ENCODE measurements around the gene SORCS2. TPM values are rescaled to one million over a fixed set of nuclear protein-coding genes. Genes with fewer than 3 reads are reported as not detected.
A peak's percentile ranks its signal among the peaks of the same experiment; 100 is the strongest.

The SORCS2 gene
- total RNA-seq, 4 donors from 2014 or later: 0.07 to 1.2 (median 0.11) TPM

DNA sequence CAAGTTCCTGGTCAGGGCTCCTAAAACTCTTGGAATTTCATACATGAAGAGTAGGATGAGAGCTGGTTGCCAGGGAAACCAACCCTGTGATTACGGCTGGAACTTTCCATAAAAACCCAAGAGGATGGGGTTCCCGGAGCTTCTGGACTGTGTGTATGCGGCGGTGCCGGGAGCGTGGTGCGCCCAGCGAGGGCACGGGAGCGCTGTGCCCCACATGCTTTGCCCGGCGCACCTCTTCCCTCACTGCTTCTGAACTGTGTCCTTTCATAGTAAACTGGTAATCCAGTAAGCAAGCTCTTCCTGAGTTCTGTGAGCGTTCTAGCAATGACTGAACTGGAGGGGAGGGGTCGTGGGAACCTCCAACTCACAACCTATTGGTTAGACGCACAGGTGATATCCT is 594.7 kb downstream of the SORCS2 start:
- TF ChIP-seq POLR2A (IDR thresholded peaks at IDR 0.05): no peak
- TF ChIP-seq, protein P1, sequence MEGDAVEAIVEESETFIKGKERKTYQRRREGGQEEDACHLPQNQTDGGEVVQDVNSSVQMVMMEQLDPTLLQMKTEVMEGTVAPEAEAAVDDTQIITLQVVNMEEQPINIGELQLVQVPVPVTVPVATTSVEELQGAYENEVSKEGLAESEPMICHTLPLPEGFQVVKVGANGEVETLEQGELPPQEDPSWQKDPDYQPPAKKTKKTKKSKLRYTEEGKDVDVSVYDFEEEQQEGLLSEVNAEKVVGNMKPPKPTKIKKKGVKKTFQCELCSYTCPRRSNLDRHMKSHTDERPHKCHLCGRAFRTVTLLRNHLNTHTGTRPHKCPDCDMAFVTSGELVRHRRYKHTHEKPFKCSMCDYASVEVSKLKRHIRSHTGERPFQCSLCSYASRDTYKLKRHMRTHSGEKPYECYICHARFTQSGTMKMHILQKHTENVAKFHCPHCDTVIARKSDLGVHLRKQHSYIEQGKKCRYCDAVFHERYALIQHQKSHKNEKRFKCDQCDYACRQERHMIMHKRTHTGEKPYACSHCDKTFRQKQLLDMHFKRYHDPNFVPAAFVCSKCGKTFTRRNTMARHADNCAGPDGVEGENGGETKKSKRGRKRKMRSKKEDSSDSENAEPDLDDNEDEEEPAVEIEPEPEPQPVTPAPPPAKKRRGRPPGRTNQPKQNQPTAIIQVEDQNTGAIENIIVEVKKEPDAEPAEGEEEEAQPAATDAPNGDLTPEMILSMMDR (IDR thresholded peaks at IDR 0.05 in 4 of 5, conservative IDR thresholded peaks at IDR 0.05 in 1 of 5): no peak
- intact Hi-C loops (cut with DNase I; ENCODE audit: low total_unique reads): no loop called here
- peaks cover 0 to 8% of the 10 kb centered on the region in 2 donors for H3K36me3 ChIP-seq
- no peak overlapping the region for H3K4me3 ChIP-seq
- no peak for ATAC-seq
- H3K9me3 ChIP-seq: no peaks in the 10 kb centered on the region
- no peak for DNase-seq
- H3K4me1 ChIP-seq: peaks cover 5 to 10% of the 10 kb centered on the region in 2 donors
- in situ Hi-C loops (cut with MboI; ENCODE audit: low sequenced_read_pairs in 4 of 4): no loop called here
- no peak overlapping the region for H3K27ac ChIP-seq
- no peaks in the 10 kb centered on the region for H3K27me3 ChIP-seq

DNA sequence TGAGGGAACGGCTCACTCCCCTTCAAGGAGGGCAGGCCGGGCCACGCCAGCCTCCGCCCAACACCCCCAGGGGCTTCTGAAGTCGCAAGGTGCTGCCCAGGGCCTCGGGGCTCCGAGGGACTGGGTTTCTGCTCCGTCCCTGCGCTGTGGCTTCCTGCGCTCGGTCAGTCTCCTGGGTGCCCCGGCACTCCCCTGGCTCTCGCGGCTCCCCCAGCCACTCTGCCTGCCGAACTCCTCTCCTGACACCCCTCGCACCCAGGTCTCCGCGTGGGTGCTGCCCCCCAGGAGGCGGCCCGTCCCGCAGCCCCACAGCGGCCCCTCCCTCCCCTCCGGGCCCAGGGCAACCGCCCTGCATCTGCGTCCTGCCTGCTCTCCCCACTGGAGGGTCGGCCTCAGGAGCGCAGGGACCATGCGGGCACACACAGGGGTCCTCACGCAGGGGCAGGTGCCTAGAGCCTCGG is 595.4 kb downstream of the SORCS2 start:
- intact Hi-C loops (cut with DNase I; ENCODE audit: low total_unique reads) (no loop called here), in situ Hi-C loops (cut with MboI; ENCODE audit: low sequenced_read_pairs in 4 of 4) (no loop called here)
- Histone ChIP-seq H3K36me3 (peaks cover 0 to 8% of the 10 kb centered on the region in 2 donors), H3K4me3 (no peak overlapping the region), H3K4me1 (peaks cover 5 to 6% of the 10 kb centered on the region in 2 donors), H3K9me3 (no peaks in the 10 kb centered on the region), H3K27me3 (no peaks in the 10 kb centered on the region), H3K27ac (peak overlapping the region in 1 of 4 donors; percentile 79)
- TF ChIP-seq, protein P1 (IDR thresholded peaks at IDR 0.05 in 4 of 5, conservative IDR thresholded peaks at IDR 0.05 in 1 of 5): no peak
- TF ChIP-seq POLR2A (IDR thresholded peaks at IDR 0.05): no peak
- ATAC-seq (no peak), DNase-seq (no peak)

DNA sequence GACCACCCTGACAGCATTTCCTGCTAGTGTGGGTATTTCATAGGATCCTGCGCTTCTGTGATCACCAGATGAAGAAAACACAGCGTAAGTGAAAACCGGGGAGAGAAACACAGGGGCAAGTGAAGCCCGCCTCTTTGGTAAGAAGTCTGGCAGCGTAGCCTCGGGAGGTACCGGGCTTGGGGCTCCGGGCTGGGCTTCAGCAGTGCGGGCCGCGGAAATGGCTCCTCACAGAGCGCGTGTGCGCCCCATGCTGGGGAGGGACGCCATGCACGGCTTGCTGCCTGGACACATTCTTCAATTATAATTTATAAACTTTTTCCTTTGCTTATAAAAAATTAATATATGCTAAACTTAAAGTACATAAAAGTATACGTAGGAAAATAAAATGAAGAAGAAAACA is 595.9 kb downstream of the SORCS2 start:
- TF ChIP-seq POLR2A (IDR thresholded peaks at IDR 0.05): no peak
- TF ChIP-seq, protein P1 (IDR thresholded peaks at IDR 0.05 in 4 of 5, conservative IDR thresholded peaks at IDR 0.05 in 1 of 5): no peak
- DNase-seq: no peak
- in situ Hi-C loops (cut with MboI; ENCODE audit: low sequenced_read_pairs in 4 of 4) (no loop called here), intact Hi-C loops (cut with DNase I; ENCODE audit: low total_unique reads) (no loop called here)
- H3K36me3 ChIP-seq: peaks cover 0 to 8% of the 10 kb centered on the region in 2 donors
- peaks cover 5% of the 10 kb centered on the region in 2 donors for H3K4me1 ChIP-seq
- no peak overlapping the region for H3K4me3 ChIP-seq
- no peaks in the 10 kb centered on the region for H3K27me3 ChIP-seq
- no peak for ATAC-seq
- peak overlapping the region in 3 of 4 donors; percentile 79 to 80 (median 80) for H3K27ac ChIP-seq
- no peaks in the 10 kb centered on the region for H3K9me3 ChIP-seq

DNA sequence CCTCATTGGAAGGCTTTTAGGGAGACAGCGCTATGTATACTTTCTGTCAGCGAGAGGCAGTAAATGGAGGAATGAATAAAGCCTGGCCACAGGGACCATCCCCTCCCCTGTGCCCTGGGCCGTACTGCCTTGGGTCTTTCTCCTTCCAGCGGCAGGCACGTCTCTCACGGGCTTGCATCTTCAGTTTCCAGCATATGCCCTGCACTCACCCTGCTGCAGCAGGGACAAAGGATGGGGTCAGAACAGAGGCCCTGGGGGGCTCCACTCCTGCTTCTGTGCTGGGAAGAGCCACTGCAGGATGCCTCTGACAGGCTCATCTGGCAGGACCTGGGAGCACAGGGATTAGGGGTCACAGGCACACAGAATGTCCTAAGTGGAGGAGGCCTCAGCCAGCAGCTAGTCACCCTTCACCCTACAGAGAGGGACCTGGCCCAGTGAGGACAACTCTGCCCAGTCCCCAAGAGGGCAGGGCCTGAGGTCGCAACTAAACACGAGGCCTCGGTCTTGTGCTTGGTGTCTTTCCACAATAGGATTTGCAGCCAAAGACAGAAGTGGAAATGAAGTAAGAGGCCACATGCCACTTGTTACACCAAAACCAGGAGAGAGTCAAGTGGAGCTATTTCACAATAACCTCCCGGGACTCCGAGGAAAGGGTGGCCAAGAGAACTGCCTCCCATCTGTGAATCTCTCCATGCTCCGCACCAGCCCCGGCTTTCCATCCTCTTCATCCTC is 596.5 kb downstream of the SORCS2 start:
- Histone ChIP-seq H3K36me3 (peaks cover 0 to 14% of the 10 kb centered on the region in 2 donors), H3K4me1 (peaks cover 5% of the 10 kb centered on the region in 2 donors), H3K27me3 (no peaks in the 10 kb centered on the region), H3K9me3 (no peaks in the 10 kb centered on the region), H3K27ac (peak overlapping the region; percentile 71 to 80 (median 80)), H3K4me3 (no peak overlapping the region)
- in situ Hi-C loops (cut with MboI; ENCODE audit: low sequenced_read_pairs in 4 of 4) (no loop called here), intact Hi-C loops (cut with DNase I; ENCODE audit: low total_unique reads) (no loop called here)
- ATAC-seq (peak; percentile 99 to 100), DNase-seq (peak; percentile 76 to 86)
- TF ChIP-seq POLR2A (IDR thresholded peaks at IDR 0.05): no peak
- TF ChIP-seq, protein P1 (IDR thresholded peaks at IDR 0.05 in 4 of 5, conservative IDR thresholded peaks at IDR 0.05 in 1 of 5): peak in 1 of 5 experiments; percentile 11

All from gastrocnemius medialis (tissue), 4 donors.